ENCODE data around the gene MASTL.

DNA sequence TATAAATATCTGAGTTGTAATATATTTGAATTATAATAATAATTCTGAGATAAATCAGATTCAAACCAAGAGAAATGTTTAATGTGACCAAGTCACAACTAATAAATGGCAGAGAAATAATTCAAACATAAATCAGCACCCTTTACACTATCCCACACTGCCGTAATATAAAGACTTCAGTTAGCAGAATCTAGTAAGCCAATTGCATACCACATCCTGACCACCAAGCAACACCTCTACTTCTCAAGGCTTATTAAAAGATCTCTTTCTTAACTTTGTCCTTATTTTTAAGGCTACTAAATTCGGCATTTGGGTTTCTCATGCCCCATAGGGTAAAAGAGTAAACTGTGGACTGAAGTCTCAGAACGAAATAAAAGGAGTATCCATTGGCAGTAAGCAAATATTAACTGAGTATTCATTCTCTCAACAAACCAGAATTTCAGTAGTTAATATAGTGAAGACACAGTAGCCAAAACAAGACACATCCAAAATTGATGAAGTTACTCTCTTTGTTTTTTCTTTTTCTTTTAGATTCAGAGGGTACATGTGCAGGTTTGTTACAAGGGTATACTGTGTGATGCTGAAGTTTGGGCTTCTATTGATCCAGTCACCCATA, 70.6 kb downstream of the MASTL start:
- TF ChIP-seq, protein P1, sequence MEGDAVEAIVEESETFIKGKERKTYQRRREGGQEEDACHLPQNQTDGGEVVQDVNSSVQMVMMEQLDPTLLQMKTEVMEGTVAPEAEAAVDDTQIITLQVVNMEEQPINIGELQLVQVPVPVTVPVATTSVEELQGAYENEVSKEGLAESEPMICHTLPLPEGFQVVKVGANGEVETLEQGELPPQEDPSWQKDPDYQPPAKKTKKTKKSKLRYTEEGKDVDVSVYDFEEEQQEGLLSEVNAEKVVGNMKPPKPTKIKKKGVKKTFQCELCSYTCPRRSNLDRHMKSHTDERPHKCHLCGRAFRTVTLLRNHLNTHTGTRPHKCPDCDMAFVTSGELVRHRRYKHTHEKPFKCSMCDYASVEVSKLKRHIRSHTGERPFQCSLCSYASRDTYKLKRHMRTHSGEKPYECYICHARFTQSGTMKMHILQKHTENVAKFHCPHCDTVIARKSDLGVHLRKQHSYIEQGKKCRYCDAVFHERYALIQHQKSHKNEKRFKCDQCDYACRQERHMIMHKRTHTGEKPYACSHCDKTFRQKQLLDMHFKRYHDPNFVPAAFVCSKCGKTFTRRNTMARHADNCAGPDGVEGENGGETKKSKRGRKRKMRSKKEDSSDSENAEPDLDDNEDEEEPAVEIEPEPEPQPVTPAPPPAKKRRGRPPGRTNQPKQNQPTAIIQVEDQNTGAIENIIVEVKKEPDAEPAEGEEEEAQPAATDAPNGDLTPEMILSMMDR (IDR thresholded peaks at IDR 0.05) = no peak
- TF ChIP-seq POLR2A (IDR thresholded peaks at IDR 0.05) = no peak

Data from esophagus squamous epithelium (tissue), 4 donors.